Esophagus squamous epithelium (tissue), 4 donors: ENCODE results near the gene MCOLN1.

ENCODE experiments used
- POLR2A ChIP-seq, 4 donors: fragments of 450-650 bp; IDR thresholded peaks; one replicate each; pipeline ENCODE4 v1.6.1; 2017; ENCODE audit warnings: antibody characterized with exemption in 4 of 4, mild to moderate bottlenecking in 4 of 4, moderate library complexity in 3 of 4
- TF ChIP-seq, protein P1 (sequence below), 6 experiments: fragments of 450-650 bp in 4 of 6; fragments of 200-600 bp in 2 of 6; sonication (generic) in 2 of 6; IDR thresholded peaks; one replicate each; pipeline ENCODE4 v1.5.1; 2016 to 2019; ENCODE audit warnings: antibody characterized with exemption in 6 of 6, mild to moderate bottlenecking in 4 of 6, moderate library complexity in 4 of 6

DNA sequence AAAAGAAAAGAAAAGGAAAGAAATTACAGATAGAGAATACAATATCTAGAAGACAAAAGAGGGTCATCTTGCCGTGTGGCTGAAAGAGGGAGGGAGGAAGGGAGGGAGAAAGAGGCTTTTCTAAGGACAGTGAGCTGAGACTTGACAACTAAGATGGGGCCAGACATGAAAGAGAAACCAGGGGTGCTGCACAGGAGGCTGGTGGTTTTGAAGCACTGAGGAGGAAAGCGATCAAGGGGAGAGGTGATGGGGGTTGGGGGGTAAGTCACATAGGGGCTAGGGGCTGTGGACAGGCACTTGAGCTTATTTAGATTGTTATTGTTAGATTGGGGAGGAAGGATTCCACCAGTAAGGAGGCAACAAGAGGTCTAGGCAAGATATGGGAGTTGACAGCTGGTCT, 30.4 kb downstream of the MCOLN1 start:
- TF ChIP-seq, protein P1, sequence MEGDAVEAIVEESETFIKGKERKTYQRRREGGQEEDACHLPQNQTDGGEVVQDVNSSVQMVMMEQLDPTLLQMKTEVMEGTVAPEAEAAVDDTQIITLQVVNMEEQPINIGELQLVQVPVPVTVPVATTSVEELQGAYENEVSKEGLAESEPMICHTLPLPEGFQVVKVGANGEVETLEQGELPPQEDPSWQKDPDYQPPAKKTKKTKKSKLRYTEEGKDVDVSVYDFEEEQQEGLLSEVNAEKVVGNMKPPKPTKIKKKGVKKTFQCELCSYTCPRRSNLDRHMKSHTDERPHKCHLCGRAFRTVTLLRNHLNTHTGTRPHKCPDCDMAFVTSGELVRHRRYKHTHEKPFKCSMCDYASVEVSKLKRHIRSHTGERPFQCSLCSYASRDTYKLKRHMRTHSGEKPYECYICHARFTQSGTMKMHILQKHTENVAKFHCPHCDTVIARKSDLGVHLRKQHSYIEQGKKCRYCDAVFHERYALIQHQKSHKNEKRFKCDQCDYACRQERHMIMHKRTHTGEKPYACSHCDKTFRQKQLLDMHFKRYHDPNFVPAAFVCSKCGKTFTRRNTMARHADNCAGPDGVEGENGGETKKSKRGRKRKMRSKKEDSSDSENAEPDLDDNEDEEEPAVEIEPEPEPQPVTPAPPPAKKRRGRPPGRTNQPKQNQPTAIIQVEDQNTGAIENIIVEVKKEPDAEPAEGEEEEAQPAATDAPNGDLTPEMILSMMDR (IDR thresholded peaks at IDR 0.05), result no peak
- no peak for TF ChIP-seq POLR2A (IDR thresholded peaks at IDR 0.05)
